Colon (tissue), 2 donors: ENCODE measurements around the gene ITPKB.
"Not testable (repeated sequence)": the region's sequence is repeated elsewhere in the genome, so short reads cannot be mapped to it uniquely, and the experiment has no call there.

Experiments used
- FAIRE-seq: peaks from 2 replicates; lab custom pipeline; 2012; peaks lifted over from hg19 to GRCh38; lab: Jason Lieb, UNC
- donor health status: control.
- donor health status: control.

The ITPKB gene

DNA sequence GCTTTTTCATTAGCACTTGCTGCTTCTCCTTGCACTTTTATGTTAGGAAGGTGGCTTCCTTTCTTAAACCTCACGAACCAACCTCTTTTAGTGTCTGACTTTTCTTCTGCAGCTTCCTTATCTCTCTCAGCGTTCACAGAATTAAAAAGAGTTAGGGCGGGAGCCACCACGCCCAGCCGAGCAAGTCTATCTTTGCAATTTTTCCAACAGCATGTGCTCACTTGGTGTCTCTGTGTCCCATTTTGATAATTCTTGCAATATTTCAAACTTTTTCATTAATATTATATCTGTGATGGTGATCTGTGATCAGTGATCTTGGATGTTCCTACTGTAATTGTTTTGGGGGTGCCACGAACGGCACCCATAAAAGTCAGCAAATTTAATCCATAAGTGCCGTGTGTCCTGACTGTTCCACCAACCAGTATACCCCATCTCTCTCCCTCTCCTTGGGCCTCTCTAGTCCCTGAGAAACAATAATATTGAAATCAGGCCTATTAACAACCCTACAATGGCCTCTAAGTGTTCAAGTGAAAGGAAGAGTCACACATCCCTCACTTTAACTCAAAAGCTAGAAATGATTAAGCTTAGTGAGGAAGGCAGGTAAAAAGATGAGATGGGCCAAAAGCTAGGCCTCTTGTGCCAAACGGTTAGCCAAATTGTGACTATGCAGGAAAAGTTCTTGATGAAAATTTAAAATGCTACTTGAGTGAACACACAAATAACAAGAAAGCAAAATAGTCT, 15.9 kb upstream of the ITPKB start:
- no peak for FAIRE-seq

DNA sequence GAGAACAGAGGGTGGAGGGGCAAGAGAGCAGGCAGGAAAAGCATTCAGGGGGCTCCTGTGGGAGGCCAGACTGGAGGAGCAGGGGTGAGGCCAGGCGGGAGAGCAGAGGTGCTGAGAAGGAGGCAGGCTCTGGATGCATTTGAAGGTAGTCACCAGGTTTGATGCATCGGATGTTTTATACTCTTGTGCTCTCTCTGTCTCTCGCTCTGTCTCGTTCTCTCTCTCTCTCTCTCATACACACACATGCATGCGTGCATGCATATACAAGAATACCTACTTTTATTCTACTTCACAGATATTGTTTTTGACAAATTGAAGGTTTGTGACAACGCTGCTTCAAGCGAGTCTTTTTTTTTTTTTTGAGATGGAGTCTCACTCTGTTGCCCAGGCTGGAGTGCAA, 15.0 kb upstream of the ITPKB start:
- FAIRE-seq = no peak

DNA sequence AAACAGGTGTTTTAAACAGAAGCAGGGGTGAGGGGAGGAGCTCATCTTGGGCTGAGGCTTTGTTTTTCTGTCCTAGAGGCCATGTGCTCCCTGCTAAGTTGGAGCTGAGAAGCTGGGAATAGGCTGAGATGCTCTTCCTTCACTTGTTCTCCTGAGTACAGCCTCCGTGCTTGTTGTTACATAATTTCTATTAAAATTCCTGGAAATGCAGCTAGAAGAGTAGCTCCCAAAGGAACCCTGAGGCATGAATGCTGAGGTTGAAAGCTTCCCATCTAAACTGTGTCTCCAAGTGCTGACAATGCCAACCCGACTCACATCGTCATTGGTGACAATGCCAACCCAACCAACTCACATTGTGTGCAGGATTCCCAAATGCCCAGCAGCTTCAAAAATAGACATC, 12.6 kb upstream of the ITPKB start:
- FAIRE-seq = no peak

DNA sequence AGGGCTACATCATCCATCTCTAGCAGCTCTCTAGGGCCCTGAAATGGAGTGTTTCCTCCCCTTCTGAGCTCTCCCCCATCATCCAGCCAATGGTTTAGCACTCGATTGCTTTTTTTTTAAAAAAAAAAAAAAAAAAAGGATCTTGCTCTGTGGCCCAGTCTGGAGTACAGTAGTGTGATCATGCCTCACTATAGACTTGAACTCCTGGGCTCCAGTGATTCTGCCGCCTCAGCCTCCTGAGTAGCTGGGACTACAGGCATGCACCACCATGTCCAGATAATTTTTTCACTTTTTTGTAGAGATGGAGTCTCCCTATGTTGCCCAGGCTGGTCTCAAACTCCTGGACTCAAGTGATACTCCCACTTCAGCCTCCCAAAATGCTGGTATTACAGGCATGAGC, 12.1 kb upstream of the ITPKB start:
- FAIRE-seq = no peak

DNA sequence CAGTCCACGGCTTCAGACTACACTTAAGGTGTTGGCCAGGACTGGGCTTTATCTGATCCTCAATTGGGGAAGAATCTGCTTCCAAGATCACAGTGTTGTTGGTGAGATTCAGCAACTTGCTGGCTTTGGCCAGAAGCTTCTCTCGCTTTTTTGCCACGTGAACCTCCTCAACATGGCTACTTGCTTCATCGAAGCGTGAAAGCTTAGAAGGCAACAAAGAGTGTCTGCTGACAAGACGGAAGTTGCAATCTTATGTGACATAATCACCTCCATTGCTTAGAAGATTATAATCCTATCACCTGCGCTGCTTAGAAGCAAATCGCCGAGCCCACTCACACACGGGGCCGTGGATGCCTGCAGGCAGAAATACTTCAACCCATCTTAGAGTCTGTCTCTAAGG, 10.4 kb upstream of the ITPKB start:
- no peak for FAIRE-seq

DNA sequence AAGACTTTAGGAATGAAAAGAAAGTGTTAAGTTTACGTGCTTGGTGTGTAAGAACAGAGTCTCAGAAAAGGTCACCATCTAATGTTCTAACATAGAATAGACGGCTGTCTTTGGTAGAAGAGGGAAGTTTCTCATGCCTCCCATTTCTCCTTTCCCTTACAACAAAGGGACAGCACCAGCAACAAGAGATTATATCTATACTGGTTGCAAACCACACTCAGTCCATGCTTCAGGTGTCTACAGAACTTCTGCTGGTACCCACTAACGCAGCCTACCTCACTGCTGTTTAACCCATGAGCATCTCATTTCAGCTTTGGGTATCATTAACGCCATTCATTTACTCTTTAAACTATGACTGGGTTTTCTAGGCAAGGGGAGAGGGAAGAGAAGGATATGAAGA, 9.2 kb upstream of the ITPKB start:
- no peak for FAIRE-seq

DNA sequence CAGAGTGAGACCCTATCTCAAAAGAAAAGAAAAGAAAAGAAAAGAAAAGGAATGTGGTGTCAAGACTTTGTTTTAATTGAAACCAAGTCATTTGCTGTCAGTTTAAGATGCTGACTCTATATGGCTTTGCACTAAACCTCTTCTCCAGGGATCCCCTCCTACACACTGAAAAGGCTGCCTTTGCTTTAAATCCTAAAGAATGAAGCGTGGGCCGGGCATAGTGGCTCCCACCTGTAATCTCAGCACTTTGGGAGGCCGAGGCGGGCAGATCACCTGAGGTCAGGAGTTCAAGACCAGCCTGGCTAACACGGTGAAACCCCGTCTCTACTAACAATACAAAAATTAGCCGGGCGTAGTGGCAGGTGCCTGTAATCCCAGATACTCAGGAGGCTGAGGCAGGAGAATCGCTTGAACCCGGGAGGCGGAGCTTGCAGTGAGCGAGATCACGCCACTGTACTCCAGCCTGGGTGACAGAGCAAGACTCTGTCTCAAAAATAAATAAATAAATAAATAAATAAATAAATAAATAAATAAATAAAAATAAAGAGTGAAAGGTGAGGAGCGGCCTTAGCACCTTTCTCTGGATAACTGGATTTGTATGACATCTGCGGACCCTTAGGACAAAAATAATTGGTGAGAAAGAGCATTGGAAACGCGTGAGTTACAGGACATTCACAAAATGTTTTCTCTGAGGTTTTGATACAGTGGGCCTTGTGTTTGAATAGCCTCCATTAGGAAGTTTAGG, 8.6 kb upstream of the ITPKB start:
- FAIRE-seq = not testable (repeated sequence)

DNA sequence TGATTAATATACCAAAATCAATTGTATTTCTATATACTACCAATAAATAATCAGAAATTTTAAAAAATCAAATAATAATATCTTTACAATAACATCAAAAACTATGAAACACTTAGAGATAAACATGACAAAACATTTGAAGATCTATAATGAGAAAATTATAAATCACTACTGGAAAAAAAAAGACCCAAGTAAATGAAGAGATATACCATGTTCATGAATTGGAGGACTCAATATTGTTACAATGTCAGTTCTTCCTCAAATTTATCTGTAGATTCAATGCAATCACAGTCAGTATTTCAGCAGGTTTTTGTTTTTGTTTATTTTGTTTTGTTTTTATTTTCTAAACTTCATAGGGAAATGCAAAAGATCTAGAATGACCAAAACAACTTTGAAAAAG, 4.2 kb upstream of the ITPKB start:
- no peak for FAIRE-seq

DNA sequence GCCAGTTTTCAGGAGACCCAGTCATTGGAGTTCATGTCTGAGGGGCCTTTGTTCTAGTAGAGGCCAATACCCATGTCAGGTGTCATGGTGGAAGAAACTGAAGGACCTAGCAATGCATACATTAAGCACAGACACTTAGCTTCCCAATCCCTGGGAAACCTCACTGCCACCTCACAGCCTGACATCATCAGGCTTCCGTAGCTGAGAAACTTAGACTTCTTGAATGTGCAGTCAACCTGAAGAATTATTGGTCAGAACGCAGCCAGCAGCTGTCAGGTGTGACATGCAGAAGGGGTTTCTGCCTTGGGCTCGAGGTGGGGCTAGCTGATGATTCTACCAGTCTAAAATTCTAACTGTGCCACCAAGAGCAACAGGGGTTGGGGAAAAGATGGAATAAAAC, 1.9 kb upstream of the ITPKB start:
- no peak for FAIRE-seq

DNA sequence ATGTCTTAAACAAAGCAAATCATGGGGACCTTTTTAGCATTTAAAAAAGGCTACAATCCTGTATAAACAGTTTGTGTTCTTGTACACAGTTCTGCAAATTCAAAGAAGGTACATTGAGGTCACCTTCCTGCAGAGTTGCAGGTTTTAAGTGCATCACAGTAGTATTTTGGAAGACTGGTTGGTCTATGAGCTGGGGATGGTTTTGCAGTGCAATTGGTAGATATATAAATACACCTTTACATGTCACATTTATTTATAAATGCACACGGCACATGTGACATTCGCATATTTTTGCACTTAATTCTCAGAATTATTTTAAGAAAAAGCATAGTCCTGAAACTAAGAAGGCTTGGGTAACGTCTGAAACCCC, 599 bp upstream of the ITPKB start:
- FAIRE-seq = no peak

DNA sequence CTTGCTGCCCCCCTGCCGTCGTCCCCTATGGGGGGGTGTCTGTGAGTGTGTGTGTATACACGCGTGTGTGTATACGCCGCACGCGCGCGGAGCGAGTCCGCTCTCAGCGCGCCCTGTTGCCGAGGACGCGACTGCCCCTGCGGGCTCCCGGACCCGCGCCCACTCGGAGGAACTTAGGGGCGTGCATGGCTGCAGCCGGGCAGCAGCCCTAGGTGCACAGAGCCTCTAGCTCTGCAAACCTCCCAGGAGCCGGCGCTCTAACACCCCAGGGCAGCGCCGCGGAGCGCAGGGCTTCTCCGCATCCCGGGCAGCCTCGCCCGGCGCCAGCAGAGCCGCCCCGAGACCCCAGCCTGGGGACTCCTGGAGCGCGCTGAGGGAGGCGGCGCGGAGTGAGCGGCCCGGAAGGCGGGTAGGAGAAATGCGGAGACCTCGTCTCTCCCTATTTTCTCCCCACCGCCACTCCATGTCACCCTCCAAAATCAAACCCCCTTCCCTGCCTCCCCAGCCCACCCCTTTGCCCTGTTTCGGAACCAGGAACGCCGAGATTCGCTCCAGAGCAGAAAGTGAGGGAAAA, 574 bp downstream of the ITPKB start:
- no peak for FAIRE-seq

DNA sequence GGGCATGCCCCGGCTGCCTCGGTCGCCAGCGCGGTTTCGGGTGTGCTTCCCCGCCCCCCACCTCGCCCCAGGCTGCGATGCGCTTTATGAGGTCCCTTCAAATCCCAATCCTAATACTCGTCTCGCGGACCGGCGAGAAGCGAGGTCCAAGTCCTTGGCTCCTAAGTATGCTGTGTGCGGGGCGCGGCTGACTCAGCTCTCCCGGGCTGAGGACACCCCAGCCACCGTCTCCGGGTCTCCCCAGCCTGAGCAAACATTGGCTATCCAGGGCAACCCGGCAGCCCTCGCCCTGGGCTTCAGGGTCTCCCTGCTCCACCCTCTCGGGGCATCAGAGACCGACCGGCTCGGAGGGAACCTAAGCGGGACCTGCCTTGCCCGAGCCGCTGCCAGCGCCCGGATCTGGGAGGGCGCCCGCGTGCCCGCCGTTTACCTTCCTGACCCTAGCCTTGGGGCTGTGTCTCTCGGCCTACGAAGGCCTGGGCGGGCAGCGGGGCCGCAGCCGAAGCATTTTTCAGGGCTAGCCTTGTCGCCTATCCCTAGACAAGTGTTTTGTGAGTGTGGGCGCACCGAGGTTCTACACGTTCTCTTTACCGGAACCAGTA, 1.2 kb downstream of the ITPKB start:
- no peak for FAIRE-seq

DNA sequence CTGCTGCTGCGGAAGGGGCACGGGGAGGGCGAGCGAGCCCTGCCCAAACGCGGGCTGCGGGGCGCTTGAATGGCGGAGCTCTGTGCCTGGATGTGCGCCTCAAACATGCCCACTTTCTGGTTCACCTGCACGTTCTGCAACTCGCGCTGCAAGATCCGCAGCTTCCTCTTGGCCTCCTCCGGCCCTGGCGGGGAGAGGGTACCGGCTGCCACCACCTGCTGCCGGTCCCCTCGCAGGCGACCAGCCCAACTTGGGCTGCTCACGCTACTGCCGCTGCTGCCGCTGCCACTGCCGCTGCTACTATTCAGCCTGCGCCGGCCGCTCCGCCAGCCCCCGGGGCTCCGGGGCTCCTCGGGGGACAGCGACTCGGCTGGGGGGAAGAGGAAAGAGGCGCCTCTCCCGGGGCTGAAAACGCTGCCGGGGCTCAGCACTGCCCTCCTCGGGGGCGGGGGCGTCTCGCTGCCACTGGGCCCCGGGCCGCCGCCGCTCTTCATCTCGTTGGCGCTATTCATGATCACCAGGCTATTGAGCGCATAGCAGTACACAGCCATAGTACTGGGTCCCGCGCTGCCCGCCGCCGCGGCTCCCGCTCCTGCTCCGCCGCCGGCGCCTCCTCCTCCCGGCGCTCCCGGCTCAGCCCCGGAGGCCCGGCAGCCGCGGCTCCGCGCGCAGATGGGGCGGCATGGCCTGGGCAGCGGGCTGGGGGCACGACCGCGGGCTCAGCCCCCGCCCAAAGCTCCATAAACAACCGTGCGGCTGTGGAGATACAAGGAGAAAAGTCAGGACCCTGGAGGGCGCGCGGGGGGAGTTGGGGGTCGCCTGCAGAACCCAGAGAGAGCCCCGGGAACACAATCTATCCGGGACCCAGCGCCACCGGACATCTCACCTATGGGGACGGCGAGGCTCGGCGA, 1.9 kb downstream of the ITPKB start:
- FAIRE-seq = no peak

DNA sequence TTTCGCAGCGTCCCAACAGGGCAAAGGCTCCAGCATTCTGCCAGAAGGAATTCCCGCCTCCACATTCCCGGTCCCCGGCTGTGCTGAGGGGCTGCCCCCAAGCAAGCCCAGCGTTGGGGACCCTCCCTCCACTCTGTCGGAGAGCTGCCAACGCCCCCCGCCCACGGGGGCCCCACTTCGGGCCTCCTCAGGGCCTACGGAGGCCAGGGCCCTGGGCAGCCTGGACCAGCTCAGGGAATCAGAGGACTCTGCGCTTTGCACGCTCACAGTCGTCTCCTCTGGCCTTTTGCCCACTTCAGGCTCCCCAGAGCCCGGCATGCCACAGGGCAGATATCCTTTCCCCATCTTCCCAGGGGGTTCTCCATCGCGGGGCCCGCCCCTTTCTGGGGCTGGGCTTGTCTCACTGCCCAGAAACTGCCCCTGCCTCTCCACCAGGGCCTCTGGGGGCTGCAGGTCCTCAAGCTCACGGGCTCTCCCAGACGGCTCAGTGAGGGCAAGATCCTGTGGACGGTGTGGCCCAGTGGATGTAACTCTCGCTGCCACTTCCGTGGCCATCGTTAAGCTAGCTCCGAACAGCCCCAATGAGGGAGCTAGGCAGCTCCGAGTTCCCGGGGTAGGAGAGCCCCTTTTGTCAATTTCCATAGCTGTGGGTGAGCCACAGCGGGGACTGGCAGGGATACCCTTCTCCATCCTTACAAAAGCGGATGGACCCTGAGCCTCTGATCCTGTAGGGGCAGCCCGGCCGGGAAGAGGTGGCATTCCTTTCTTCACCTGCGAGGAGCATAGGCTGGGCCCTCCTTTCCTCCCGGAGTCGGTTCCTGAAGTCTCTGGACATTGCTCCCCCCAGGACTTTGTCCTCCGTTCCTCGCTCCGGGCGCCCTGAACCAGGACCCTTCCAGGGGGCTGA, 2.8 kb downstream of the ITPKB start:
- FAIRE-seq = no peak

DNA sequence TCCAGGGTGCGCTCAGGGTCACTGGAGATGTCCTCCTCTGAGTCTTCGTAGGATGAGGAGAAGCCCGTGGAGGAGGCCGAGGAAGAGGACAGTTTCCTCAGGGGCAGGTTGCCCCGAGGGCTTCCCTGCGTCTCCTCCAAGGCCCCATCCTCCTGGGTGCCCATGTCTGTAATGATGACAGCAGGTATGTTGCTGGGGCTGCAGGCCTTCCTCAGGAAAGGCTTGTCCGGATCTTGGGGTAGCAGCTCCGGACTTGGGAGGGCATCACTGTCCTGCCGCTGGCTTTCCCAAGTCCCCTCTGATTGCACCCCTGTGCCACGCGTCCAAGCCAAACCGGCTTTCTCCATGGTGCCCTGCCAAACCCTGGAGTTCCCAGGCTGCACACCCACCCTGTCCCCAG, 3.5 kb downstream of the ITPKB start:
- FAIRE-seq = no peak

DNA sequence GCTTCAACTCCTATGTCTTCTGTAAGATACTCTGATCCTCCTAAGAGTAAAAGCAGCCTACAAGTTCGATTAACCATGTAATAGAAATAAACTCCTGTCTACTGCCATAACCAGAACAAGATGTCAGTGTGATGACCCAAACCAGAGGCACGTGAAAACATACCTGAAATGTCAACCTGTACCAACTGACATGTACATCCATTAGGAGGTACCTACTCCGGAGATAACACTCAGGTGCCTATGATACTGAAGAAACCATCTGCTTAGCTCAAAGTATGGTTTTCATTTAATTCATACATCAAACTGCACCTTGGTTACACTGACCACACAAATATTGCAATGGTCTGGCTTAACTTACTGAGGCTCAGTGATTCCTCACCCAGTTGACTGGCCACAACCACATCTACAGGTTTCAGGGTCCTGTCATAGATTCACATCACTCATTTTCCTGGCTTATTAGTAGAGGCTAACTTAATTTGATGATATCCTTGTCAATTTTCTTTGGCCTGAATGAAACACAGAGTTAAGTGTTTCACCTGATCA, 4.4 kb downstream of the ITPKB start:
- no peak for FAIRE-seq

DNA sequence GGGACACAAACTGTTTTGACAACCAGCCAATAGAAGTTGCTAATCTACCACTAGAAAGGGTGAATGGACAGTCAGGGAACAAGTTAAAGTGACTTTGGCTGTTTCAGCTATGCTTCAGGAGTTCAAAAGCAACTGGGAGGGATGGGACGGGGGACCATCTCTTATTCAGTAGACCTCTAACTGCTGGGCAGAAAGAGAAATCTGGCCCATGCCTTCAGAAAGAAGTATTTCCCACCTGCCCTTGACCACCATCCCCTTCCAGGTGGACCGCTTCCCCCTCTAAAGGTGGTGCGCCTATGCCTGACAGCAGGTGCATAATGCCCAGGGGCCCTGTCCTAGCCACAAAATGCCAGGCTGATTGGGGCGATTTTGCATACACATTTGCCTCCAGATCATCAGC, 5.2 kb downstream of the ITPKB start:
- FAIRE-seq = no peak

DNA sequence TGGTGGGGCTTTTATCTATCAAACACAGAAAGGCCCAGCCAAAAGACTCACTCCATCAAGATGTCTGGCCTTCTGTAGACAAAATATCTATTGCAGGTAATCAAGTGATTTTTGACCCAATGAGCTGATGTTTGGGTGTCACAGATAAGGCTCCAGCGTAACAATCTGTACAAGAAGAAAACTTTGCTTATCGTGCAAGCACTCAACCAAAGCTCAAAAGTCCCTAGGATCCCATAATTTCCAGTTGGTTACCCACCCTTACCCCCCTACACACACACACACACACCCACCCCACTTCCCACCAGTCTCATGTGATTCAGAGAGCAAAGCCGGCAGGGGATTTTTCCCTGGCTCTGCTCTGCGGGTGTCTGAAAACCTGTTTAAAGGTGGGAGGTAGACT, 5.8 kb downstream of the ITPKB start:
- FAIRE-seq = no peak

DNA sequence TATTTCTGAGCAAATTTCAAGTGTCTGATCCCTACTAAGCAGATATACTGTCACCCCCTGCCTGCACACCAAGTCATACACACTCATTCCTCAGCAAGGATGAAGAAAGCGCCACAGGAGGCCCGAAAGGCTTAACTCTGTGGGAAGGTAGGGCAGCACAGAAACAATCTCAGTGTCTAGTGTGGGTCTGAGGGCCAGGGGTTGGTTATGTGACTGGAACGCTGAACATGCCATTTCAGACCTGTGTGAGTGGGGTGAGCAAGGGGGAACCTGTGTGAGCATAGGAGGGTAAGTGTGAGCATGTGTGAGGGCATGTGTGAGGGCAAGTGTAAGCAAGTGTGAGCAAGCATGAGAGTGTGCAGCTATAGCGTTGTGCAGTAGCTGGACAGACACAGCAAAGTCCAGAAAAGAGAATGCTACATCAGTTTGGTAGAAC, 6.2 kb downstream of the ITPKB start:
- no peak for FAIRE-seq

DNA sequence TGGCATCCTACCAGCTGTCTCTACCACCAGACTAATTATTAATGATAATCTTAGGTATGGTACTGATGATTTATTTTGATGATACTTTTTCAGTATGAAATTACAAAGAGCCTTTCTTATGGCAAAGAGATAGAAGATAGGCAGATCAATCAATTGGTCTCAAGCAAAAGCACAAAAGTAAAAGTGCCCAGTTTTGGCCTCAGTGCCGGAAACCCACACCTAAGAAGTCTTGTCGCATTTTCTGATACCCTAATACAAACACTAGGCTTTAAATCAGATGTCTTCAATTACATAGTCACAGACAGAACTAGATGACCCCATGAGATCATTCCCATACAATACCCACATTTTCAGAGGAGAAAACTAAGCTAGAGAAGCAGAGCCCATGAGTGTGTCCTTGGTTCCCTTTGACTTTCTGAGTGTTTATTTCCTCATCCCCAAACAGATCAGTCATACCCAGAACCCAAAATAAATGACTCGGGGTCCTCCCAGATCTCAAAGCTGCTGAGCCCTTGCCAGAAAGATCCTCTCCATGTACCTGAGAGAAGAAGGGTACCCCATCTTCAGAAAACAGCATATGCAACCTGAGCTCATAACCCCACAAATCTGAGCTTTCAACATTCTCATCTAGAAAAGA, 7.7 kb downstream of the ITPKB start:
- FAIRE-seq = no peak
